GM10248 (cell line): ENCODE results near the gene SLC26A8.
"Not testable (repeated sequence)": the region's sequence is repeated elsewhere in the genome, so short reads cannot be mapped to it uniquely, and the experiment has no call there.

ENCODE experiments used
- CTCF ChIA-PET: fragments of 300-600 bp; sonication (Branson Sonifier 250); formaldehyde crosslinking; extraction: SDS; loops from one replicate; lab custom pipeline; 2021; ENCODE audit warnings: antibody characterized with exemption; lab: Yijun Ruan, JAX
- POLR2A ChIA-PET: fragments of 350-650 bp; sonication (Branson Sonifier 250); formaldehyde crosslinking; extraction: SDS; loops from one replicate; lab custom pipeline; 2020; ENCODE audit warnings: antibody characterized with exemption; lab: Yijun Ruan, JAX
- DNase-seq: peaks from one replicate; pipeline ENCODE4 v3.0.0; 2012; ENCODE audit errors: extremely low spot score
- CTCF ChIP-seq: IDR thresholded peaks from 2 replicates; pipeline ENCODE4 v1.5.1; 2012; ENCODE audit warnings: mild to moderate bottlenecking, low read depth; ENCODE audit errors: extremely low read depth, missing control alignments, control extremely low read depth

Gene SLC26A8

GRCh38 chr6:35935469-35935868 lies 89.0 kb downstream of the SLC26A8 start:
- POLR2A ChIA-PET = no interaction called here
- DNase-seq = no peak
- no peak for TF ChIP-seq CTCF
- CTCF ChIA-PET = no interaction called here

- TF ChIP-seq CTCF = no peak
- no peak for DNase-seq
- ChIA-PET POLR2A (no interaction called here), CTCF (no interaction called here)
Observed at GRCh38 chr6:35933844-35934243, 90.6 kb downstream of the SLC26A8 start.

- CTCF ChIA-PET, POLR2A ChIA-PET, DNase-seq: not testable (repeated sequence)
Observed at GRCh38 chr6:35931873-35932272, 92.6 kb downstream of the SLC26A8 start.

- POLR2A ChIA-PET = no interaction called here
- no peak for DNase-seq
- no peak for TF ChIP-seq CTCF
- CTCF ChIA-PET = interaction anchor here (1.0 kb wide), 1 partner anchor 26 kb away, joined by 5 read pairs; no protein-coding TSS in a partner anchor
Observed at GRCh38 chr6:35931120-35931561, 93.3 kb downstream of the SLC26A8 start.

- no peak for DNase-seq
- ChIA-PET POLR2A (interaction anchor here (0.6 kb wide), 1 partner anchor 37 kb away, joined by 4 read pairs; no protein-coding TSS in a partner anchor), CTCF (interaction anchor here (1.1 to 2.0 kb wide), 2 partner anchors 40 to 75 kb away, joined by 3 to 5 read pairs; no protein-coding TSS in a partner anchor)
- TF ChIP-seq CTCF = no peak
Observed at GRCh38 chr6:35929601-35930000, 94.8 kb downstream of the SLC26A8 start.

GRCh38 chr6:35926509-35927215 lies 97.8 kb downstream of the SLC26A8 start:
- no peak for TF ChIP-seq CTCF
- ChIA-PET POLR2A (no interaction called here), CTCF (interaction anchor here (0.8 to 1.0 kb wide), 2 partner anchors 37 to 168 kb away, joined by 3 read pairs; no protein-coding TSS in a partner anchor)

GRCh38 chr6:35925961-35926360 lies 98.5 kb downstream of the SLC26A8 start:
- TF ChIP-seq CTCF = no peak
- CTCF ChIA-PET = interaction anchor here (0.8 to 1.0 kb wide), 2 partner anchors 38 to 169 kb away, joined by 3 read pairs; no protein-coding TSS in a partner anchor
- POLR2A ChIA-PET = interaction anchor here (0.6 kb wide), 1 partner anchor 1774 kb away, joined by 3 read pairs; no protein-coding TSS in a partner anchor
- DNase-seq = no peak

More at GRCh38 chr6:35926509-35927215, 97.8 kb downstream of the SLC26A8 start:
- DNase-seq = no peak
